ENCODE measurements around the gene CCL11. TPM values are rescaled to one million over a fixed set of nuclear protein-coding genes. Genes with fewer than 3 reads are reported as not detected.

CCL11 gene
- total RNA-seq: not detected in 2 replicates

DNA sequence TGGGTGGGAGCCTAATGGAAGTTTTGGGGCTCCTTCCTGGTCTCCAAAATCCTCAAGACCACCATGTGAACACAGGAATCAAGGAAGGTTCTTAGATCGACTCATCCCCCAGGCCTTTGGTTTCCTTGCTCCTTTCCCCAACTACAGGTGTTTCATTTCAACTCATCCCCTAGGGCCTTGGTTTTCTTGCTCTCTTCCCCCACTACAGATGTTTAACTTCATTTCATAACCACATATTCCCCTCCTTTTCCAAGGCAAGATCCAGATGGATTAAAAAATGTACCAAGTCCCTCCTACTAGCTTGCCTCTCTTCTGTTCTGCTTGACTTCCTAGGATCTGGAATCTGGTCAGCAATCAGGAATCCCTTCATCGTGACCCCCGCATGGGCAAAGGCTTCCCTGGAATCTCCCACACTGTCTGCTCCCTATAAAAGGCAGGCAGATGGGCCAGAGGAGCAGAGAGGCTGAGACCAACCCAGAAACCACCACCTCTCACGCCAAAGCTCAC, at the start of gene CCL11:
Gene CCL11, plus strand, starts transcription at position 457 of the 507 bp plus-strand sequence. CDS start 67 bp downstream, outside the sequence.

DNA sequence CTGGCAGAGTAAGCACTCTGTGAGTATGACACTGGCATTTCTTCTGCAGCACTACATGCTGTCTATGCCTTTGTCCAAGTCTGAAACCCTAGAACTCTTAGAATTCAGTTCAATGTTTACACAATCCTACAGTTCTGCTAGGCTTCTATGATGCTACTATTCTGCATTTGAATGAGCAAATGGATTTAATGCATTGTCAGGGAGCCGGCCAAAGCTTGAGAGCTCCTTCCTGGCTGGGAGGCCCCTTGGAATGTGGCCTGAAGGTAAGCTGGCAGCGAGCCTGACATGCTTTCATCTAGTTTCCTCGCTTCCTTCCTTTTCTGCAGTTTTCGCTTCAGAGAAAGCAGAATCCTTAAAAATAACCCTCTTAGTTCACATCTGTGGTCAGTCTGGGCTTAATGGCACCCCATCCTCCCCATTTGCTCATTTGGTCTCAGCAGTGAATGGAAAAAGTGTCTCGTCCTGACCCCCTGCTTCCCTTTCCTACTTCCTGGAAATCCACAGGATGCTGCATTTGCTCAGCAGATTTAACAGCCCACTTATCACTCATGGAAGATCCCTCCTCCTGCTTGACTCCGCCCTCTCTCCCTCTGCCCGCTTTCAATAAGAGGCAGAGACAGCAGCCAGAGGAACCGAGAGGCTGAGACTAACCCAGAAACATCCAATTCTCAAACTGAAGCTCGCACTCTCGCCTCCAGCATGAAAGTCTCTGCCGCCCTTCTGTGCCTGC, 30.7 kb upstream of the CCL11 start, which contains the start of gene CCL2:
Gene CCL2, plus strand, starts transcription at position 635 of the 730 bp plus-strand sequence. Its CDS starts 65 bp downstream, at position 700.

DNA sequence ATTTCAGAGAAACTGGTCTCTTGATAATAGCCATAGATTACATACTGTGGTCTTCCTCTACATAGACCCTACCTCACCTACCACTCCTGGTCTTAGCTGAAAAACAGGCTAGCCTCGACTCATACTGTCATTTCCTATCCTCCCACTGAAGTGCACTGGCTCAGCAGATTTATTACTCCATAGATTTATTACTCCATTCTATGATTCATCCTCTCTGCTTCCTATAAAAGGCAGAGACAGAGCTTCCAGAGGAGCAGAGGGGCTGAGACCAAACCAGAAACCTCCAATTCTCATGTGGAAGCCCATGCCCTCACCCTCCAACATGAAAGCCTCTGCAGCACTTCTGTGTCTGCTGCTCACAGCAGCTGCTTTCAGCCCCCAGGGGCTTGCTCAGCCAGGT, 15.6 kb upstream of the CCL11 start, which contains the start of gene CCL7:
Gene CCL7, plus strand, starts transcription at position 253 of the 400 bp plus-strand sequence. Its CDS starts 70 bp downstream, at position 323.

DNA sequence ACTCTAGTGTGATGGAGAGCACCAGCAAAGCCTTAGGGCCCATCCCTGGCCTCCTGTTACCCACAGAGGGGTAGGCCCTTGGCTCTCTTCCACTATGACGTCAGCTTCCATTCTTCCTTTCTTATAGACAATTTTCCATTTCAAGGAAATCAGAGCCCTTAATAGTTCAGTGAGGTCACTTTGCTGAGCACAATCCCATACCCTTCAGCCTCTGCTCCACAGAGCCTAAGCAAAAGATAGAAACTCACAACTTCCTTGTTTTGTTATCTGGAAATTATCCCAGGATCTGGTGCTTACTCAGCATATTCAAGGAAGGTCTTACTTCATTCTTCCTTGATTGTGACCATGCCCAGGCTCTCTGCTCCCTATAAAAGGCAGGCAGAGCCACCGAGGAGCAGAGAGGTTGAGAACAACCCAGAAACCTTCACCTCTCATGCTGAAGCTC, 33.5 kb downstream of the CCL11 start, which contains the start of gene CCL8:
Gene CCL8, plus strand, starts transcription at position 397 of the 445 bp plus-strand sequence. CDS start 67 bp downstream, outside the sequence.

Other genes starting within 250 kb of the CCL11 start
- 41.4 and 103 TPM in 2 replicates for gene CCL2, start 30.5 kb upstream of the CCL11 start, total RNA-seq
- gene CCL7, start 15.5 kb upstream of the CCL11 start, total RNA-seq: 0.19 TPM in 1 of 2 replicates, not detected in the other
- gene CCL8, start 33.7 kb downstream of the CCL11 start, total RNA-seq: not detected in 2 replicates
- gene CCL13, start 70.7 kb downstream of the CCL11 start, total RNA-seq: not detected in 2 replicates
- not detected in 2 replicates for gene CCL1, start 77.5 kb downstream of the CCL11 start, total RNA-seq

All from aortic smooth muscle cell (primary cell).